ENCODE data around the gene GRAMD1A.
"Not testable (repeated sequence)": the region's sequence is repeated elsewhere in the genome, so short reads cannot be mapped to it uniquely, and the experiment has no call there.

The GRAMD1A gene

DNA sequence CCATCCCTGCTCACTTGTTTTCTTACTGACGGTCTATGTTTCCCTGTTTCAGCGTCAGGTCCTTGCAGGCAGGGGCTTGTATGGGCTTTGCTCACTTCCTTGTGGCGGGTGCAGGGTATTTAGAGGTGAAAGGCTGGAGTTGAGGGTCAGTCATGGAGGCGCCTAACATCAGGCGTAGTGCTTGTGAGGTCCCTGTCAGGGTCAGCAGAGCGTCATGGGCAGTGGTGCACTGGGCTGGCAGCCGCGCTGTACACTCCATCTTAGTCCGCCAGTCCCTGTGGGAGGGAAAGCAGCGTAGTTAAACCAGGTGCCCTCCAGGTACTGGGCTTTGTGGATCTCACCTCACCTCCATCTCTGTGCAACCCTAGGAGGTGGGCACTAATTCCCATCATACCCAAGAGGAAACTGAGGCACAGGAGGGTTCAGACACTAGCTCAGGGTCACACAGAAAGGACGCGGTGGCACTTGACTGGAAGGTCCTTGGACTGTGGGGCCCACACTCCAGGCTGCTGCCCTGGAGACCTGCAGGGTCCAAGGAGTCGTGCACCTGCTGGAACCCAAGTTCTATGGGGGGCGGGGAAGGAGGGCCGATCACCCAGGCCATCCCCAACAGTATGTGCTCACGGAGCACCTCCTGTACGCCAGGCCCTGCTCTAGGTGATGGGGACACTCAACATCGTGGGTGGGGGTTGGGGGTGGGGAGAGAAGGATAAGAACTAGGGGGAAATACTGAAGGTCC is 4.6 kb downstream of the GRAMD1A start:
- DNase-seq: no peak

DNA sequence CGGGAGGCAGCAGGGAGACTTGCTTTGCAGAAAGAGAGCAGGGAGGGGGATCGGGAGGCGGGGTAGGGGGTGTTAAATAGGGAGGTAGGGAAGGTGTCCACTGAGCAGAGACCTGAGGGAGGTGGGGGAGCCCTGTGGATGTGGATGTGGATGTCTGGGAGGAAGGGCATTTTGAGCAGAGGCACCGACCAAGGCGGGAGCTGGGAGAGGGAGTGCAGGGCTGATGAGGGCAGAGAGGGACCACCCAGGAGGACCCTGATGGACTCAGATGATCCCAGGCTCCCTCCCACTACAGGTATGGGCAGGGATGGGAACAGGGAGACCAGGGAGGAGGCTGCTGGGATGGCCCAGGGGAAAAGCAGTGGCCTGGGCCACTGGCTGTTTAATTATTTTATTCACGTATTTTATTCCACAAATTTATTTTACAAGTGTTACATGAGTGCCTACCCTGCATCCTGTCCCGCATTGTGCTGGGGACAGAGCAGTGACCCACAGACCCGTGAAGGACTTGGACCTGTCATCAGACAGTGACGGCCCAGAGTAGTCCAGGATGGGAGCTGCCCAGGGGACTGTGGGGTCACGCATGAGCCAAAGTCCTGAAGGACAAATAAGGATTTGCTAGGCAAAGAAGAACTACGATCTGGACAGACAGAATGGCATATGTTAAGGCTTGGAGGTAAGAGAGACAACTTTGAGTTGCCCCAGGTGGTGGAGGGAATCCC is 5.3 kb downstream of the GRAMD1A start:
- DNase-seq: no peak

DNA sequence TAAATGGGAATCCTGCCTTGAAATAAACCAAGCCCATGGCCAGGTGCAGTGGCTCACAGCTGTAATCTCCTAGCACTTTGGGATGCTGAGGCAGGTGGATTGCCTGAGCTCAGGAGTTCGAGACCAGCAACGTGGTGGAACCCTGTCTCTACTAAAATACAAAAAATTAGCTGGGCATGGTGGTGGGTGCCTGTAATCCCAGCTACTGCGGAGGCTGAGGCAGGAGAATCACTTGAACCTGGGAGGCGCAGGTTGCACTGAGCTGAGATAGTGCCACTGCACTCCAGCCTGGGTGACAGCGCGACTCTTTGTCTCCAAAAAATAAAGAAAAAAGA is 5.9 kb downstream of the GRAMD1A start:
- not testable (repeated sequence) for DNase-seq

- no peak for DNase-seq
Measured at GRCh38 chr19:35006342-35006998, 6.3 kb downstream of the GRAMD1A start.

- DNase-seq: no peak
Measured at GRCh38 chr19:35006999-35007365, 6.9 kb downstream of the GRAMD1A start.

DNA sequence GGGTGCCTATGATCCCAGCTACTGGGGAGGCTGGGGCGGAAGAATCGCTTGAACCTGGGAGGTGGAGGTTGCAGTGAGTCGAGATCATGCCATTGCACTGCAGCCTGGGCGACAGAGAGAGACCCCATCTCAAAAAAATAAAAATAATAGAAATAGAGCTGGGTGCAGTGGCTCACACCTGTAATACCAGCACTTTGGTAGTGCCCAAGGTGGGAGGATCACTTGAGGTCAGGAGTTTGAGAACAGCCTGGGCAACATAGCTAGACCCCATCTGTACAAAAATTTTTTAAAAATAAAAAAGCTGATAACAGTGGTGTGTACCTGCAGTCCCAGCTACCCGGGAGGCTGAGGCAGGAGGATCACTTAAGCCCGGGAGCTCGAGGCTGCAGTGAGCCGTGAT is 7.3 kb downstream of the GRAMD1A start:
- DNase-seq: not testable (repeated sequence)

- no peak for DNase-seq
Measured at GRCh38 chr19:35008891-35009341, 8.8 kb downstream of the GRAMD1A start.

GRCh38 chr19:35009424-35010415 is 9.6 kb downstream of the GRAMD1A start:
- no peak for DNase-seq

GRCh38 chr19:35011091-35011689 is 11.1 kb downstream of the GRAMD1A start:
- DNase-seq: no peak

DNA sequence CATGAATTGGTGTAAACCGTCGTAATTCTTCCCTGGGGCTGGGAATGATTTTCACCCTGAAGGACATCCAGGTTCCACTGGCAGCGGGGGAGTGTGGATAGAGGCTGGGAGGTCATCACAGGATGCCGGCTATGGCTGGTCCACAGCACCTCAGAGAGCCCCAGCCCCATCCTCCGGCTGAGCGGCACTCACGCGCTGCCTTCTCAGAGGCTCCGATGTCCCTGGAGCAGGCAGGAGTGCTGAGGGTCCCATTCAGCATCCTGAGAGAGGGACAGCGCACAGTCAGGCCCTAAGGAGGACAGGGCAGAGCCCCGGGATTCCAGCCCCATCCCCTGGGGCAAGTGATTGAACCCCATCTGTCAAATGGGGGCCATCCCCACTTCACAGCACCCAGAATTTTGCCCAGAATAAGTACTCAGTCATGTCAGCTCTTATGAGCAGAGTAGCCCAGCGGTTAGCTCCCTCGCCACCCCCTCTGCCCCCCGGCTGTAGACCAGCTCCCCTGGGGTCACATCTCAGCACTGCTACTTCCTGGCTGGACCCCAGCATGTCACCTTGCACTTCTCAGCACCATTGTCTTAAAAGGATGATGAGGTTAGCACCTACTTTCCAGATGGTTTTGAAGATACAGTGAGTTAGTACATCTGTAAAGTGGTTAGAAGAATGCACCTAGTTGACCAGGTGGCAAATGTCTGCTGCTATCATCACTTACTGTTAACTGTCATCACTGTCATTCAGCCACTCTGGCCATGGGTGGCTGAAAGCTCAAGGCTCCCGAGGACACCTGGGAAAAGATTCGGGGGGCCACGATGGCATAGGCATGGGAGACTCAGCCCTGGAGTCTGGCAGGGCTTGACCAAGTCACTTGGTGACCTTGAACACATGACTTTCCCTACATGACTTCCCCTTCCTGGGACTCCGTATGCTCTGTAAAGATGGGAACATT is 11.9 kb downstream of the GRAMD1A start:
- DNase-seq: no peak

DNA sequence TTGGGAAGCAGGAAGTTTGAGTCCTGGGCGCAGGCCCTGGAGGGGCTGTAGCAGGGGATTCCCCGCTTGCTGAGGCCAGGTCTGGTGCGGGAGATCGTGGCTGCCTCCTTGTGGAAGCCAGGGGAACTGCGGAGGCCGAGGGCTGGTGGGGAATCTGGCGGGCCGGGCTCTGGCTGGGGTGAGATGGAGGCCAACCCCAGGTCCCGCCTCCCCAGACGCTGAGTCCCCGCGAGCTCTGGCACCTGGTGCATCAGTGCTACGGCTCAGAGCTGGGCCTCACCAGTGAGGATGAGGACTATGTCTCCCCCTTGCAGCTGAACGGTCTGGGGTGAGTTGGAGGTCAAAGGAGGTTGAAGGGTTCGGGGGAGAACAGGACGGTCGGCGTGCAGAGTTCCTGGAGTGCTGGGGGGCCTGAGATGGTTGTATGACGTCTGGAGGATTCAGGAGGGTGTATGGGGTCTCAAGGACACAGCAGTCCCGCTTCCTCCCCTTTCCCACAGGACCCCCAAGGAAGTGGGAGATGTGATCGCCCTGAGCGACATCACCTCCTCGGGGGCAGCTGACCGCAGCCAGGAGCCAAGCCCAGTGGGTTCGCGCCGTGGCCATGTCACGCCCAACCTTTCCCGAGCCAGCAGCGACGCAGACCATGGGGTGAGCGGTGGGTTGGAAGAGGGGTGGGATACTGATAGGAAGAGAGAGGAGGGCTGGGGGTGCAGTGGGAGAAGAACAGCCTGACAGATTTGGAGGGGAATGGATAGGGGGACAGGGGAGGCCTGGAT is 13.1 kb downstream of the GRAMD1A start:
- peak; percentile 77 for DNase-seq

DNA sequence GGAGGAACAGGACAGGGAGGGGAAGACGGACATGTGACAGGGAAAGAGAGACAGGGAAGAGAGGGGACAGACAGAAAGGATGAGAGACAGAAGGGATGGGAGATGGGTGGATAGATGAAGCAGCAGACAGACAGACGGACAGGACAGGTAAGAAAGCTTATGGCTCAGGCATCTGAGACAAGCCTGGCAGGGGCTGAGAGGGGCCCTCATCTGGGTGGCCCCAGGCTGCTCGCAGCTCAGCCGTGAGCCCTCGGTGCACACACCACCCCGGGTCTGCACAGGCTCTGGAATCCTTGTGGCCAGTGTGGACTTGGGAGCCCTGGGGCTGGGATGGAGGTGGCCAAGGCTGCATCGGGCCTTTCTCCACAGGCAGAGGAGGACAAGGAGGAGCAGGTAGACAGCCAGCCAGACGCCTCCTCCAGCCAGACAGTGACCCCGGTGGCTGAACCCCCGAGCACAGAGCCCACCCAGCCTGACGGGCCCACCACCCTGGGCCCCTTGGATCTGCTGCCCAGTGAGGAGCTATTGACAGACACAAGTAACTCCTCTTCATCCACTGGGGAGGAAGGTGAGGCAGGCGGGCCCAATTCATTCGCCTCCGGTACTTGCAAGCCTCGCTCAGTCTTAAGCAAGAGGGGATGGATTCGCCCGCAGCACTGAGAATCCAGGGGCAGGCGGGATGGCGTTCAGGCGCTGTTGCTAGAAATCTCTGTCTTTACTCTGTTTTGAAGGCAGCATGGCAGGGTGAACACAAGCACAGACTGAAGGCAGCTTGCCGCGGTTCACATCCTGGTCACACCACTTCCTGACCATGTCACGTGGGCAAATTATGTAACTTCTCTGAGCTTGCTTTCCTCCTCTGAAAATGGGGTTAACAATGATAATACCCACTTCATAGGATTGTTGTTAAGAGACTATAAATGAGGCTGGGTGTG is 14.0 kb downstream of the GRAMD1A start:
- DNase-seq: no peak

GRCh38 chr19:35014774-35015173 is 14.7 kb downstream of the GRAMD1A start:
- not testable (repeated sequence) for DNase-seq

GRCh38 chr19:35015270-35015953 is 15.3 kb downstream of the GRAMD1A start:
- no peak for DNase-seq

DNA sequence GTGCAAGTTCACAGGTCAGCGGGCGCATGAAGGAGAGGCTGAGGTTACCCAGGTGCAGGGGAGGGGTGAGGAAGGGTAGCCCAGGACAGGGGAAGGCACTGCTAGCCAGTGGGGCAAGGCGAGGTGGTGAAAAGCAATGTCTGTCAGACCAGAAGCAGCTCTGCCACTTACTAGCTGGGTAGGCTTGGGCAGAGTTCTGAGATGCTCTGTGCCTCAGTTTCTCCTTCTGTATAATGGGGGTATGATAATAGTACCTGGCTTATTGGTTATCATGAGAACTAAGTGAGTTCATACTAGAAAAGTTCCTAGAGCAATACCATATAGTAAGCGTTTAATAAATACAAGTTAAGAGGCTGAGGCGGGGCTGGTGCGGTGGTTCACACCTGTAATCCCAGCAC is 15.8 kb downstream of the GRAMD1A start:
- DNase-seq: no peak

DNA sequence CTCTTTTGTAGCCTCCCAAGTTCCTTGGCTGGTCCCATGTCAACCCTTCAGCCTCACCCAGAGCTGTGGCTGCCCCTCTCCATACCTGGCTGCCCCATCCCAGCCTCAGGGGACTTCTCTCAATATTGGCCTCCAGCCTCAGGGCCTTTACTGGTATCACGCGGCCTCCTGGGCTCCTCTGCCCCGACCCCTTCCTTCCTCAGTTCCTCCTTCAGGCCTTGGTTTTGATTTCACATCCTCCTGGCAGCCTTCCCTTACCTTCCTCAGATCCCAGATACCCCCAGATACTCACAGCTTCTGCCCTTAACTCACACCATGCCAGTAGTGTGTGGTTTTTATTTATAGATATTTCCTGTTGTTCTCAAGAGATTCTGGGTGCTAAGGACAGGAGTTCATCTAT is 17.4 kb downstream of the GRAMD1A start:
- DNase-seq: no peak

GRCh38 chr19:35018379-35018778 is 18.3 kb downstream of the GRAMD1A start:
- DNase-seq: no peak

DNA sequence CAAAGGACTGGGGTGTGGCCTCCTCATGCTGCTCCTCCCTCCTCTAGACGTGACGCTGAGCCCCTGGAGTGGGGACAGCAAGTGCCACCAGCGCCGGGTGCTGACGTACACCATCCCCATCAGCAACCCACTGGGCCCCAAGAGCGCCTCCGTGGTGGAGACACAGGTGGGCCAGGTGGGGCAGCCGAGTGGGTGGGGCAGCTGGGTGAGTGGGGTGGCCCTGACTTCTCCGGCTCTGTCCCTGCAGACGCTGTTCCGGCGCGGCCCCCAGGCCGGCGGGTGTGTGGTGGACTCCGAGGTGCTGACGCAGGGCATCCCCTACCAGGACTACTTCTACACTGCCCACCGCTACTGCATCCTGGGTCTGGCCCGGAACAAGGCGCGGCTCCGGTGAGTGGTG is 19.0 kb downstream of the GRAMD1A start:
- no peak for DNase-seq

DNA sequence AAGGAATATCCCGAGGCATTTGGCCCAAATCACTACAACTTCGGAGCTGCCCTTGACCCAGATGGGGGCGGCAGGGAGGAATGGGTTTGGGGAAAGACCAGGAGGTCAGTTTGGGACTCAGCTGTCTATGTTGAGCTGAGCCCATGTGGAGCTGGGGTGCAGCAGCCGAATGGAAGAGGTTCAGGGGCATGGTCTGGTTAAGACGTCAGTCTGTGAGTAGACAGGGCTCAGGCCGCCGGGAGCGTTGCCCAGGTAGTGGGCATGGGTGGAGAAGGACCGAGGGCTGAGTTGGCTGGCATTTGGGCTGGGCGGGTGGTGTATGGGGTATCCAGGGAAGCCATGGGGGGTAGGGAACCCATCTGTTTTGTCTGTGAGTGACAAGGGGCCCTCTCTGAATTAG is 20.9 kb downstream of the GRAMD1A start:
- DNase-seq: no peak
